ENCODE results near the gene TP53I13.

Gene TP53I13

DNA sequence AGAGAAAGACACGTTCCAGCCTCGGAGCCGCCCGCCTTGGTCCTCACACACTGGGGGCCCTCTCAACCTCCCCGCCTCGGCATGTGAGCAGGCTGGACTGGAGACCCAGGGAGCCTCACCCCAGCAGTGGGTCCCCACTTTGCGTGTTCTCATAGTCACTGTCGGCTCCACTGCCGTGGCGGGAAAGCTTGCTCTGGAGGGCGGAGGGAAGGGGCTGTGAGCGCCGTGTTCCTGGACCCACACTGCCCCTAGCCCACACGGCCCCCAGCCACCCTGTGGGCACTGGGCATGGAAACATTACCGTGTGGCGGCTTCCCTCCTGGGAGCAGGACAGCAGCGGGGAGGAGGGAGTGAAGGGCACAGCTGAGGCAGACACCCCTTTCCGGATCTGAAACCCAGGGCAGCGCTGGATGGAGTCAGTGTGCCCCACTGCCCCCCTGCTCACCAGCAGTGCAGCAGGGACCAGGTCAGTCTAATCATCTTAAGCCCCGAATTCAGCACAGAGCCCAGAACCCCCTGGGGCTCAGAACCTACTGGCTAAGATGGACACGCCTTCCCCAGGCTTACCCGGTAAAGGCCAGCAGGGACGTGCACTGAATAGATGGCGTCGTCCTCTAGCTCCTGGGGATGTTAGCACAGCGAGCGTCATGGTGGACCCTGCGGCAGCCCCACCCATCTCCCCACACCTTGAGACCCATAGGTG, 7.2 kb downstream of the TP53I13 start:
- no peak for TF ChIP-seq RARB (CRISPR knock-in tag; IDR thresholded peaks at IDR 0.05)
- TF ChIP-seq, protein P1, sequence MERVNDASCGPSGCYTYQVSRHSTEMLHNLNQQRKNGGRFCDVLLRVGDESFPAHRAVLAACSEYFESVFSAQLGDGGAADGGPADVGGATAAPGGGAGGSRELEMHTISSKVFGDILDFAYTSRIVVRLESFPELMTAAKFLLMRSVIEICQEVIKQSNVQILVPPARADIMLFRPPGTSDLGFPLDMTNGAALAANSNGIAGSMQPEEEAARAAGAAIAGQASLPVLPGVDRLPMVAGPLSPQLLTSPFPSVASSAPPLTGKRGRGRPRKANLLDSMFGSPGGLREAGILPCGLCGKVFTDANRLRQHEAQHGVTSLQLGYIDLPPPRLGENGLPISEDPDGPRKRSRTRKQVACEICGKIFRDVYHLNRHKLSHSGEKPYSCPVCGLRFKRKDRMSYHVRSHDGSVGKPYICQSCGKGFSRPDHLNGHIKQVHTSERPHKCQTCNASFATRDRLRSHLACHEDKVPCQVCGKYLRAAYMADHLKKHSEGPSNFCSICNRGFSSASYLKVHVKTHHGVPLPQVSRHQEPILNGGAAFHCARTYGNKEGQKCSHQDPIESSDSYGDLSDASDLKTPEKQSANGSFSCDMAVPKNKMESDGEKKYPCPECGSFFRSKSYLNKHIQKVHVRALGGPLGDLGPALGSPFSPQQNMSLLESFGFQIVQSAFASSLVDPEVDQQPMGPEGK (CRISPR knock-in tag; IDR thresholded peaks at IDR 0.05; ENCODE audit: borderline replicate concordance): no peak
- ATAC-seq: no peak

DNA sequence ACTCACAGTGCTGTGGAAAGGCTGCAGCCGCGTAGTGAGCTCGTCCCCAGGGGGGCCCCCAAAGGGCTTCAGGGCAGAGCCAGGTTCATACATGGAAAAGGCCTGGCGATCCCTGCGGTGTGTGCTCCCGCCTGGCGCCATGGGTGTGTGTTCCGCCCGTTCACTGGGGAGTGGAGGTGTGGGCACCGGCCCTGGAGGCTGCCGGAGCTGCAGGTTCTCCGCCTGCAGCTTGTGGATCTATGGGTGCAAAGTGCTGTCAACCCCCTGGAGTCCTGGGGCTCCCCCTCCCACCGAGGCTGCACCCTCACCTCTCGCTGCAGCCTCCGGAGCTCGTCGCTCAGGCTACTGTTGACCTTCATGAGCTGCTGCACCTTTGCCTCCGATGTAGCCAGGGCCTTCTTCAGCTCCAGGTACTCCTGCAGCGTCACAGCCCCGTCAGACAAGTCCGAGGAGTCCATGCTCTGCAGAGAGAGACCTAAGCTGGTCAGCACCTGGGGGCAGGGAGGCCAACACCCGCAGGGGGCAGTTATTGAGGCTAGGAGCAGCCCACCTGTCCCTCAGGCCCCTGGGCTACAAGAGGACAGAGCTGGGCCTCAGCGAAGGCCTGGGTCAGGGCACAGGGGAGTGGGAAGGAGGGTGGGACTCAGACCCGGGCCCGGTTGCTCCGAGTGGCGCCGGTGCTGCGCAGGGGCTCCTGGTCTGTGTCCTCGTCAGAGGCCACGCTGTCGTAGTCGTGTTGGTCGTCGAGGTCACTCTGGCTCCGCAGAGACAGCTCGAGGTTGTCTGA, 7.9 kb downstream of the TP53I13 start:
- TF ChIP-seq TCF4 (CRISPR knock-in tag; IDR thresholded peaks at IDR 0.05; ENCODE audit: borderline replicate concordance) (no peak), ZNF8 (CRISPR knock-in tag; IDR thresholded peaks at IDR 0.05) (no peak), ZC3H10 (CRISPR knock-in tag; IDR thresholded peaks at IDR 0.05) (no peak)
- TF ChIP-seq, protein P1 (CRISPR knock-in tag; IDR thresholded peaks at IDR 0.05; ENCODE audit: borderline replicate concordance): no peak
- no peak for ATAC-seq

DNA sequence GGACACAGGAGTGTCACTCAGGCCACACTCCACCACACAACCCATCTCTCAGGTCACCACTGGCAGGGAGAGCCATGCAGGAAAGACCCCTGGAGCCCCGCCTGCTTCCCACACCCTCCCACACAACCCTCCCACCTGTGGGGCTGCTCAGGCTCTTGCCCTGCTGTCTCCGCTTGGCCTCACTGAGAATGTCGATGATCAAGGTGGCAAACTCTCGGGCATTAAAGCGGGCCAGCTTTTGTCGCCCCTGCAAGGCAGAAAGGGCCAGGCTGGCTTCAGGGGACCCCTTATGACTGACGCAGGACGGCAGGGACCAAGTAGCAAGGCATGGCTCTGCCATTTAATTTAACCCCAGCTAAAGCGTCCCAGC, 8.5 kb downstream of the TP53I13 start:
- ATAC-seq: no peak
- no peak for TF ChIP-seq ZNF70 (CRISPR knock-in tag; IDR thresholded peaks at IDR 0.05)
- TF ChIP-seq ESRRG (CRISPR knock-in tag; IDR thresholded peaks at IDR 0.05): no peak
- TF ChIP-seq RARB (CRISPR knock-in tag; IDR thresholded peaks at IDR 0.05): no peak
- TF ChIP-seq, protein P2, sequence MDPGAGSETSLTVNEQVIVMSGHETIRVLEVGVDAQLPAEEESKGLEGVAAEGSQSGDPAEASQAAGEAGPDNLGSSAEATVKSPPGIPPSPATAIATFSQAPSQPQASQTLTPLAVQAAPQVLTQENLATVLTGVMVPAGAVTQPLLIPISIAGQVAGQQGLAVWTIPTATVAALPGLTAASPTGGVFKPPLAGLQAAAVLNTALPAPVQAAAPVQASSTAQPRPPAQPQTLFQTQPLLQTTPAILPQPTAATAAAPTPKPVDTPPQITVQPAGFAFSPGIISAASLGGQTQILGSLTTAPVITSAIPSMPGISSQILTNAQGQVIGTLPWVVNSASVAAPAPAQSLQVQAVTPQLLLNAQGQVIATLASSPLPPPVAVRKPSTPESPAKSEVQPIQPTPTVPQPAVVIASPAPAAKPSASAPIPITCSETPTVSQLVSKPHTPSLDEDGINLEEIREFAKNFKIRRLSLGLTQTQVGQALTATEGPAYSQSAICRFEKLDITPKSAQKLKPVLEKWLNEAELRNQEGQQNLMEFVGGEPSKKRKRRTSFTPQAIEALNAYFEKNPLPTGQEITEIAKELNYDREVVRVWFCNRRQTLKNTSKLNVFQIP (CRISPR knock-in tag; IDR thresholded peaks at IDR 0.05; ENCODE audit: borderline replicate concordance, low read depth): no peak
- no peak for TF ChIP-seq ZC3H10 (CRISPR knock-in tag; IDR thresholded peaks at IDR 0.05)
- TF ChIP-seq PPARA (CRISPR knock-in tag; IDR thresholded peaks at IDR 0.05; ENCODE audit: borderline replicate concordance): no peak
- TF ChIP-seq GLIS3 (CRISPR knock-in tag; IDR thresholded peaks at IDR 0.05): no peak
- TF ChIP-seq TCF4 (CRISPR knock-in tag; IDR thresholded peaks at IDR 0.05; ENCODE audit: borderline replicate concordance): no peak

DNA sequence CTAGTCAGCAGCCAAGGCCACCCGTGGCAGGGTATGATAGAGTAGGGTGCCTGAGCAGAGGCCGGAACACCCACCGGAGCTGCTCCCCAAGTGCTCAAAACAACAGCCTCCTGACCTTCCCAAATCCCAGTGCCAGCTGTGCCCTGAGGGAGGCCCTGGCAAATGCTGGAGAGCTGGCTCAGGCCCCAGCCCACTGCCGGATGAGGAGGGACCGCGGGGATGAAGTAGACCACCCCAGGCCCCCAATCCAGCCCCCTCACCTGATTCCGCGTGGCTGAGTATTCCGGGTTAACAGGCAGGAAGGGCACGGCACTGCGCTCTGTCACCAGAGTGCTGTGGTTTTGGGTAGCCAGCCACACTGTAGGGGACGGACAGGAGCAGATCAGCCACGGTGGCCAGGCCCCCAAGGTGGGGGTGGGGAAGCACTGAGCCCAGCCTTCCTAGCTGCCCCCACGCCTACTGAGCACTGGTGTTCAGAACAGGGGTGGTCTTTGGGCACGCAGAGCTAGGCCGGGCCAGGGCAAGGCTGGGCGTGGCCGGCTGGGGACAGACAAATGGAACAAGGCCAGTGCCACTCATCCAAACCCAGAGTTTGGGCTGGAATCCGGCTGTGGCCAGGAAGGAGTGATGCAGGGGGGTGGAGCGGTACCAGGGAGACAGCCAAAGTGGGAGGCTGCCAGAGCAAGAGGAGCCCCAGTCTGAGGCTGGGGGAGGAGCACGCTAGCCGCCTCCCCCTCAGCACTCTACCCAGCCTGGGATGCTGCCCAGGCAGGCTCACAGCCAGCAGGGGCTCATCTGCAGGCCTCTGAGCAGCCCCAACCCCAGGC, 9.1 kb downstream of the TP53I13 start:
- no peak for TF ChIP-seq TCF4 (CRISPR knock-in tag; IDR thresholded peaks at IDR 0.05; ENCODE audit: borderline replicate concordance)
- no peak for TF ChIP-seq BACH2 (CRISPR knock-in tag; IDR thresholded peaks at IDR 0.05; ENCODE audit: borderline replicate concordance)
- no peak for TF ChIP-seq ZNF565 (CRISPR knock-in tag; conservative IDR thresholded peaks at IDR 0.05; ENCODE audit: low read depth)
- ATAC-seq: no peak

DNA sequence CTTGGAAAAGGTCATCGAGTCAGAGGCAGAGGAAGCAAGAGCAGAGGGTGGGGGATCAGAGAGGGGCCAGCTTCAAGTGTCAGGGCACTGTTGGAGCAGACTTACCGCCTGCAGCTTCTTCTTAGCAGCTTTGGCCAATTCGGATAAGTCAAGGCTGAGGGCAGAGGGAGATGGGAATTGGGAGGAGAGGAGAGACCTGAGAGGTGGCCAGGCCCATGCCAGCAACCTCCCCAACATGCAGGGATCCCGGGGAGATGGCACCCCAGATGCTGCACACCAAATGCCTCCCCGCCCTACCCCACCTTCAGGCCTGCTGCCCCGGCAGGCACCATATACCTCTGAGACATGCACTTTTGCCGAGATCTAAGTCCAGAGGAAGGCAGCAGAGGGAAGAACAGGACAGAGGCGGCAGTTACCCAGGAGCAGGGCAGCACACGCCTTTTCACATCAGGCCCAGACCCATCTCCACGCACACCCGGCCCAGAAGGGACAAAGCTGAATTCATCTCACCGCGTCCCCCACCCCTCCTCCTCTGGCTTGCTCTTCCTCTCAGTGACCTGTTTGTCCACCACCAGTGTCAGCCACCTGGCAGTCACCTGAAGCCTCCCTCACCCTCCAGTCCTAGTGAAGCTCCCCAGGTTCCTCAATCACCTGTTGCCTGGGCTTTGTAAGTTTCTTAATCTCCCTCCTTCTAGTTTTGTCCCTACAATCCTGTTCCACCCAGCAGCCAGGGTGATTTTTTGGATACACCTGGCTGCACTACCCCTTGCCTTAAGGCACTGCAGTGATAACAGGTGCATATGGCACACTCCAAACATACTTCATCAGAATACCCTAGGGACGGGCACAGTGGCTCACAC, 10.4 kb downstream of the TP53I13 start:
- TF ChIP-seq ZFP3 (CRISPR knock-in tag; IDR thresholded peaks at IDR 0.05) (no peak), ARNTL (CRISPR knock-in tag; IDR thresholded peaks at IDR 0.05; ENCODE audit: borderline replicate concordance, low read depth) (no peak), GLIS3 (CRISPR knock-in tag; IDR thresholded peaks at IDR 0.05) (no peak), SNAI2 (CRISPR knock-in tag; IDR thresholded peaks at IDR 0.05) (no peak)
- TF ChIP-seq, protein P3, sequence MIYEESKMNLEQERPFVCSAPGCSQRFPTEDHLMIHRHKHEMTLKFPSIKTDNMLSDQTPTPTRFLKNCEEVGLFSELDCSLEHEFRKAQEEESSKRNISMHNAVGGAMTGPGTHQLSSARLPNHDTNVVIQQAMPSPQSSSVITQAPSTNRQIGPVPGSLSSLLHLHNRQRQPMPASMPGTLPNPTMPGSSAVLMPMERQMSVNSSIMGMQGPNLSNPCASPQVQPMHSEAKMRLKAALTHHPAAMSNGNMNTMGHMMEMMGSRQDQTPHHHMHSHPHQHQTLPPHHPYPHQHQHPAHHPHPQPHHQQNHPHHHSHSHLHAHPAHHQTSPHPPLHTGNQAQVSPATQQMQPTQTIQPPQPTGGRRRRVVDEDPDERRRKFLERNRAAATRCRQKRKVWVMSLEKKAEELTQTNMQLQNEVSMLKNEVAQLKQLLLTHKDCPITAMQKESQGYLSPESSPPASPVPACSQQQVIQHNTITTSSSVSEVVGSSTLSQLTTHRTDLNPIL (CRISPR knock-in tag; IDR thresholded peaks at IDR 0.05; ENCODE audit: low read depth): no peak
- ATAC-seq: no peak

Data from SK-N-SH treated with all-trans-retinoic acid at 6 μM for 48 hours (cell line).